Measurements from ENCODE around the gene SLC43A2. TPM values are rescaled to one million over a fixed set of nuclear protein-coding genes. Genes with fewer than 3 reads are reported as not detected.

Gene SLC43A2
- total and polyA plus RNA-seq, 7 donors = 2.4 to 16.5 (median 7.2) TPM

GRCh38 chr17:1617620-1618174 lies 10.9 kb downstream of the SLC43A2 start:
- Histone ChIP-seq H3K4me3 (no peak overlapping the region), H3K4me1 (no peaks in the 10 kb centered on the region), H3K27ac (peak overlapping the region in 1 of 4 donors; percentile 33), H3K27me3 (no peaks in the 10 kb centered on the region), H3K36me3 (peaks cover 0 to 9% (median 0%) of the 10 kb centered on the region in 4 donors), H3K9me3 (no peaks in the 10 kb centered on the region)
- TF ChIP-seq POLR2AphosphoS5 (IDR thresholded peaks at IDR 0.05) (peak in 1 of 4 donors; percentile 27), CTCF (IDR thresholded peaks at IDR 0.05) (no peak)
- DNase-seq = no peak
- WGBS, 2 donors = 13 to 56% methylated on average over 20 of the region's 20 CpGs
- intact Hi-C loops (cut with DNase I) = no loop called here

- no peak overlapping the region for H3K4me3 ChIP-seq
- no peak for DNase-seq
- no peaks in the 10 kb centered on the region for H3K9me3 ChIP-seq
- peaks cover 0 to 15% (median 0%) of the 10 kb centered on the region in 4 donors for H3K36me3 ChIP-seq
- TF ChIP-seq EP300 (IDR thresholded peaks at IDR 0.05) (no peak), POLR2AphosphoS5 (IDR thresholded peaks at IDR 0.05) (no peak), POLR2A (IDR thresholded peaks at IDR 0.05) (no peak), CTCF (IDR thresholded peaks at IDR 0.05) (no peak)
- no peak overlapping the region for H3K27ac ChIP-seq
- intact Hi-C loops (cut with DNase I) = no loop called here
- 87% methylated on average over 13 of the region's 13 CpGs for WGBS, 2 donors
- no peaks in the 10 kb centered on the region for H3K4me1 ChIP-seq
- no peaks in the 10 kb centered on the region for H3K27me3 ChIP-seq
Measured at GRCh38 chr17:1616101-1616500, 12.5 kb downstream of the SLC43A2 start.

GRCh38 chr17:1612400-1612799 lies 16.2 kb downstream of the SLC43A2 start:
- Histone ChIP-seq H3K4me1 (peaks cover 0 to 13% (median 9%) of the 10 kb centered on the region in 4 donors), H3K36me3 (peaks cover 0 to 15% (median 0%) of the 10 kb centered on the region in 4 donors), H3K27me3 (no peaks in the 10 kb centered on the region), H3K27ac (peak overlapping the region in 3 of 4 donors; percentile 2 to 31 (median 14)), H3K9me3 (no peaks in the 10 kb centered on the region), H3K4me3 (no peak overlapping the region)
- 88 to 92% methylated on average over 16 of the region's 16 CpGs for WGBS, 2 donors
- TF ChIP-seq EP300 (IDR thresholded peaks at IDR 0.05) = no peak
- TF ChIP-seq POLR2AphosphoS5 (IDR thresholded peaks at IDR 0.05) = no peak
- no peak for TF ChIP-seq POLR2A (IDR thresholded peaks at IDR 0.05)
- no peak for TF ChIP-seq CTCF (IDR thresholded peaks at IDR 0.05)
- intact Hi-C loops (cut with DNase I) = no loop called here
- DNase-seq = no peak

GRCh38 chr17:1611715-1612114 lies 16.9 kb downstream of the SLC43A2 start:
- no peak for DNase-seq
- H3K27ac ChIP-seq = peak overlapping the region in 3 of 4 donors; percentile 2 to 31 (median 14)
- intact Hi-C loops (cut with DNase I) = no loop called here
- WGBS, 2 donors = 85 to 91% methylated on average over 10 of the region's 10 CpGs
- H3K4me1 ChIP-seq = peaks cover 0 to 14% (median 9%) of the 10 kb centered on the region in 4 donors
- peaks cover 0 to 15% (median 0%) of the 10 kb centered on the region in 4 donors for H3K36me3 ChIP-seq
- TF ChIP-seq POLR2A (IDR thresholded peaks at IDR 0.05) = no peak
- TF ChIP-seq EP300 (IDR thresholded peaks at IDR 0.05) = no peak
- TF ChIP-seq POLR2AphosphoS5 (IDR thresholded peaks at IDR 0.05) = no peak
- no peak for TF ChIP-seq CTCF (IDR thresholded peaks at IDR 0.05)
- no peak overlapping the region for H3K4me3 ChIP-seq
- H3K27me3 ChIP-seq = no peaks in the 10 kb centered on the region
- H3K9me3 ChIP-seq = no peaks in the 10 kb centered on the region

GRCh38 chr17:1608676-1609075 lies 20.0 kb downstream of the SLC43A2 start:
- intact Hi-C loops (cut with DNase I) = no loop called here
- no peak for TF ChIP-seq POLR2AphosphoS5 (IDR thresholded peaks at IDR 0.05)
- no peak for TF ChIP-seq EP300 (IDR thresholded peaks at IDR 0.05)
- TF ChIP-seq POLR2A (IDR thresholded peaks at IDR 0.05) = no peak
- no peak for TF ChIP-seq CTCF (IDR thresholded peaks at IDR 0.05)
- Histone ChIP-seq H3K36me3 (peaks cover 0 to 10% (median 0%) of the 10 kb centered on the region in 4 donors), H3K27me3 (no peaks in the 10 kb centered on the region), H3K9me3 (no peaks in the 10 kb centered on the region), H3K4me3 (no peak overlapping the region), H3K4me1 (peaks cover 0 to 14% (median 9%) of the 10 kb centered on the region in 4 donors), H3K27ac (peak overlapping the region in 1 of 4 donors; percentile 58)
- 94% methylated on average over 7 of the region's 7 CpGs for WGBS, 2 donors
- DNase-seq = no peak

Measured in sigmoid colon (tissue), 7 donors.